GM18867 (cell line): Measurements from ENCODE around the gene NDUFS1.
"Not testable (repeated sequence)": the region's sequence is repeated elsewhere in the genome, so short reads cannot be mapped to it uniquely, and the experiment has no call there.

Experiments
- ATAC-seq: cut with Tn5 transposase; IDR thresholded peaks from one replicate; pipeline ENCODE4 v1.9.1; 2021; ENCODE audit warnings: mild to moderate bottlenecking, moderate library complexity; ENCODE audit not compliant: unreplicated experiment

The NDUFS1 gene

GRCh38 chr2:206159346-206160124 lies at the start of gene NDUFS1, which contains the start of gene EEF1B2:
TSS of gene NDUFS1 (minus strand) at chr2:206159444. CDS start at chr2:206153678, 5,766 bp downstream.
TSS of gene EEF1B2 (plus strand) at chr2:206159895. CDS start at chr2:206159980, 85 bp downstream.
- ATAC-seq: peak; percentile 87

DNA sequence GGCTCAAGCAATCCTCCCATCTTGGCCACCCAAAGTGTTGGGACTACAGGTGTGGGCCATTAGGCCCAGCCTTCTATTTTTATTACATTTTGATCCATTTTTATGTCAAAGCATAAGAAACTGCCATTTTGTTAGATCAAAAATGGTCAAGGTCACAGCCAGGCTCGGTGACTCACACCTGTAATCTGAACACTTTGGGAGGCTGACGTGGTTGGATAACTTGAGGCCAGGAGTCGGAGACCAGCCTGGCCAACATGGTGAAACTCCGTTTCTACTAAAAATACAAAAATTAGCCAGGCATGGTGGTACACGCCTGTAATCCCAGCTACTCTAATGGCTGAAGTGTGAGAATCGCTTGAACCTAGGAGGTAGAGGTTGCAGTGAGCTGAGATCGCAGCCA lies 49.7 kb upstream of the NDUFS1 start:
- no peak for ATAC-seq

DNA sequence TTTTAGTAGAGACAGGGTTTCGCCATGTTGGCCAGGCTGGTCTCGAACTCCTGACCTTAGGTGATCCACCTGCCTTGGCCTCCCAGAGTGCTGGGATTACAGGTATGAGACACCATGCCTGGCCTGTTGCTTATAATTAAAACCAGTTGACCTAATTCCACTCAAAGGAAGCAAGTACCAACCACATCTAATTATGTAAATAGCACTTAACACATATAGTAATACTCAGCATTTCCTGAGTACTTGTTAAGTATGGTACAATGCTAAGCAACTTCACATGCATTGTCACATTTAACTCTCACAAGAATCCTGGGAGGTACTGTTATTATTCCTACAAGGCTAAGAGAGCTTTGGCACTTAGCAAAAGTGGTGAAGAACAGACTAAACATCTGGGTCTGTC lies 48.1 kb upstream of the NDUFS1 start:
- ATAC-seq: not testable (repeated sequence)

GRCh38 chr2:206204710-206205109 lies 45.5 kb upstream of the NDUFS1 start:
- no peak for ATAC-seq

GRCh38 chr2:206203331-206203730 lies 44.1 kb upstream of the NDUFS1 start:
- ATAC-seq: no peak

- ATAC-seq: no peak
These were observed 43.2 kb upstream of the NDUFS1 start for GRCh38 chr2:206202446-206202845.

DNA sequence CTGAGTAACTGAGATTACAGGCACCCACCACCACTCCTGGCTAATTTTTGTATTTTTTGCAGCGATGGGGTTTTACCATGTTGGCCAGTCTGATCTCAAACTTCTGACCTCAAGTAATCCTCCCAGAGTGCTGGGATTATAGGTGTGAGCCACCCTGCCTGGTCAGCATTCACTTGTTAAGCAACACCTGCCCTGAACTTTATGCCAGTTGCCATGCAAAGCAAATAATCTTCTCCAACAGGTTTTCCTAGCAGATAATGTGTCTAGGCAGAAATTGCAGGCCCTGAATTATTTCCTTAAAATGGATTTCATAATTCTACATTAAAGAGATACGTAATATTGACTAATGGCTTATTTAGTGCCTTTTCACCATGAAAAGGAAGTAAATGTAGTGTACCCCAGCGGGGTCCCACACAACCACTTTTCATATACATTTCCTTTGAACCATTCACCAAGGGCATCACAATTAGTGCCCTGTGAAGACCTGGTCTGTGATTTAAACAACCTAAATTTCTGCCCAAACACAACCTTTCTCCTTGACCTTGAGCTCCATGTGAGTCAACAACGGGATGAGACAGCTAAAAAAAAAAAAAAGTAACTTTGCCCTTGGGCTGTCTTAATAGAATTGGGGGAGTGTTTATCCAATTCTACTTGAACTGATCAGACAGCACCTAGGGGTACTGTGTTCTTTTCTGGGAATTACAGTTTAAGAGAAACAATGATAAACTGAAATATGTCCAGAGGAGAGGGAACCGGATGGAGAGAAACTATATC lies 42.0 kb upstream of the NDUFS1 start:
- ATAC-seq: no peak

DNA sequence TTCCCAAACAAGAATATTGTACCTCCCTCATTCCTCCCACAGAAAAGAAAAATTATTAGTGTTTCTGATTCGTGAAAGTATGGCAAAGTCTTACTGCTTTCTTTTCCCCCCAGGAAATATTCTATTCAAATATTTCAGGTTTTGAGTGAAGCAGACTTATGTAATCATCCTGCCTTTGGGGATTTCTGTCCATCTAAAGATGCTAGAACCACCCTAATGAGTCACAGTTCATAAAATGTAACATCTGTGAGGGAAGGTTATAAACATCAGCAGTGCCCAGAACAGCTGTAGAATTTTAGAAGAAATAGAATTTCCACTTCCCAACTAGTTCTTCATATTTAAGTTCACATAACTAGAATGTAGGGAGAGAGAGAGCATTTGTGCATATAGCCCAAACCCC lies 39.4 kb upstream of the NDUFS1 start:
- ATAC-seq: no peak

- ATAC-seq: no peak
These were observed 34.6 kb upstream of the NDUFS1 start for GRCh38 chr2:206193671-206194357.

DNA sequence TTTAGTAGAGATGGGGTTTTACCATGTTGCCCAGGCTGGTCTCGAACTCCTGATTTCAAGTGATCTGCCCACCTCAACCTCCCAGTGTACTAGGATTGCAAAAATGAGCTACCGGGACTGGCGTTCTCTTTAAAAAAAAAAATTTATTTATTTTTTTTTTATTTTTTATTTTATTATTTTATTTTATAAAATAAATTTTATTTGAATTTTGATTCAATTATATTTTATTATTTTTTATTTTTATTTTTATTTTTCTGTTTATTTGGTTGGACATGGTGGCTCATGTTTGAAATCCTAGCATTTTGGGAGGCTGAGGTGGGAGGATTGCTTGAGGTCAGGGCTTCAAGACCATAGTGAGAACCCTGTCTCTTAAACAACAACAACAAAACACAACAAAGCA lies 32.9 kb upstream of the NDUFS1 start:
- no peak for ATAC-seq

GRCh38 chr2:206190689-206191088 lies 31.4 kb upstream of the NDUFS1 start:
- no peak for ATAC-seq

GRCh38 chr2:206190111-206190510 lies 30.9 kb upstream of the NDUFS1 start:
- ATAC-seq: no peak

- ATAC-seq: no peak
These were observed 30.4 kb upstream of the NDUFS1 start for GRCh38 chr2:206189691-206190090.

GRCh38 chr2:206181526-206181925 lies 22.3 kb upstream of the NDUFS1 start:
- ATAC-seq: not testable (repeated sequence)

- no peak for ATAC-seq
These were observed 17.7 kb upstream of the NDUFS1 start for GRCh38 chr2:206176901-206177300.

DNA sequence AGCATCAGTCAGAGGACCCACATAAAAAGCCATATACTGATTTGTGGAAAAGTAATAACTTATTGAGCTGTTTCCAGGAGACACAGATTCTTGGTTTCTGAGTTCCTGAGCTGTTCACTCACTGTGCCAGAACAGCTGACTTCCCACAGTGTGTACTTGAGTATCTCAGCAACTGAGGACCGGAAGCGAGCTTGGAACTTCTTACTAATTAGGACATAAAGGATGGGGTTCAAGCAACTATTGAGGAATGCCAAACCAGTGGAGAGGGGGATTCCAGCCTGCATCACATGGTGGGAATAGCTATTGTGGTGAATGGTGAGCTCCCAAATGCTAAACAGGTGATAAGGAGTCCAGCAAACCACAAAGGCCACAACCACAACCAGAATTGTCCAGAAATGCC lies 16.9 kb upstream of the NDUFS1 start:
- no peak for ATAC-seq

DNA sequence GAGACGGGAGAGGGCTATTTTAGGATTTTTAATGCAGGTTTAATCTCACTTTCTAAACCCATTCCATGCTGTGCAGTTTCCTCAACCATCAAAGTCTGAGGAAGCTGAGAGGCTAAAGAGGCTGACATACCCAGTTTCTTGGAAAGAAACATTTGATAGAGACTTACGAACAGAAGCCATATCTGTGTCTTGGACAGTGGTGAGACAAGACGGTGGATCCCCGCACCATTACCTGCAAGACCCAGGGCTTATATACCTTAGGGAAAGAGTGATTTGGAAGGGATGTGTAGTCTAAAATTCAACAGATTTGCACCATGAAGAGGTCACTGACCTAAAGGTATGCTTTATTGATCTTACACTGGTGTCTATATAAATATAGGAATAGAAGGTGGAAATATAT lies 13.9 kb upstream of the NDUFS1 start:
- ATAC-seq: no peak

- ATAC-seq: not testable (repeated sequence)
These were observed 12.6 kb upstream of the NDUFS1 start for GRCh38 chr2:206171624-206172397.

GRCh38 chr2:206168230-206168629 lies 9.0 kb upstream of the NDUFS1 start:
- ATAC-seq: not testable (repeated sequence)

GRCh38 chr2:206164261-206164862 lies 5.1 kb upstream of the NDUFS1 start:
- no peak for ATAC-seq
